ENCODE results near the gene UAP1L1.

Gene UAP1L1

DNA sequence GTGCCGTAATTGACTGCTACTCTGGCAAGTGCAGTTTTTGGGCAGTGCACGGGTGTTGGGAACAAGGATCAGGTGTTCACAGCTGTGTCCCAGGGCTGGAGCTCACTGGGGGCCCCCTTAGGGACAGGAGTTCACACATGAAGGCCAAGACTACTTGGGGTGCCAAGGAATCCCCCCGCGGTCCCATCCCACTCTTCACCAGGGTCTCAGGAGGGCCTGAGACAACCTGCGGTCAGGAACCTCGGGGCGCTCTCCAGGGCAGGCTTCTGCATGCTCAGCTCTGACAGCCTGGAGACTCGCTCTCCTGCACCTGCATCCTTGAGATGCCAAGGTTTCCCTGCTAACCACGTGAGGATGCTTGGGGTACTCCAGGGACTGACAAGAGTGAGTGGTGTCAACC, 7.2 kb downstream of the UAP1L1 start:
- CTCF ChIA-PET, result interaction anchor here (0.8 to 5.9 kb wide), 6 partner anchors 14 to 297 kb away, joined by 3 to 34 read pairs (median 6); no protein-coding TSS in a partner anchor
- Histone ChIP-seq H3K27ac (ENCODE audit: extremely low read depth, low read depth, low read length) (no peak overlapping the region), H3K9me3 (ENCODE audit: control insufficient read depth, insufficient read depth, low read depth, low read length) (no peaks in the 10 kb centered on the region), H3K36me3 (ENCODE audit: control insufficient read depth in 2 of 2, insufficient read depth in 1 of 2, low read length in 2 of 2) (peaks cover 0 to 50% of the 10 kb centered on the region in 2 experiments; a peak in 1 of 3 replicates), H3K4me1 (ENCODE audit: control insufficient read depth, insufficient read depth, low read length) (0 out of 2 replicates have a peak, but pooled peaks cover 3% of the 10 kb centered on the region), H3K4me3 (ENCODE audit: low read depth, low read length) (no peak overlapping the region)
- POLR2A ChIA-PET, result interaction anchor here (0.6 to 7.8 kb wide), 3 partner anchors 15 to 156 kb away, joined by 3 to 137 read pairs (median 3); partner anchors contain the start of genes SAPCD2 and TUBB4B
- TF ChIP-seq ZNF747 (tag by site-specific recombination; IDR thresholded peaks at IDR 0.05) (no peak), GLIS2 (tag by site-specific recombination; IDR thresholded peaks at IDR 0.05) (0 out of 2 replicates have a peak, but pooled peaks have one; percentile 24)

DNA sequence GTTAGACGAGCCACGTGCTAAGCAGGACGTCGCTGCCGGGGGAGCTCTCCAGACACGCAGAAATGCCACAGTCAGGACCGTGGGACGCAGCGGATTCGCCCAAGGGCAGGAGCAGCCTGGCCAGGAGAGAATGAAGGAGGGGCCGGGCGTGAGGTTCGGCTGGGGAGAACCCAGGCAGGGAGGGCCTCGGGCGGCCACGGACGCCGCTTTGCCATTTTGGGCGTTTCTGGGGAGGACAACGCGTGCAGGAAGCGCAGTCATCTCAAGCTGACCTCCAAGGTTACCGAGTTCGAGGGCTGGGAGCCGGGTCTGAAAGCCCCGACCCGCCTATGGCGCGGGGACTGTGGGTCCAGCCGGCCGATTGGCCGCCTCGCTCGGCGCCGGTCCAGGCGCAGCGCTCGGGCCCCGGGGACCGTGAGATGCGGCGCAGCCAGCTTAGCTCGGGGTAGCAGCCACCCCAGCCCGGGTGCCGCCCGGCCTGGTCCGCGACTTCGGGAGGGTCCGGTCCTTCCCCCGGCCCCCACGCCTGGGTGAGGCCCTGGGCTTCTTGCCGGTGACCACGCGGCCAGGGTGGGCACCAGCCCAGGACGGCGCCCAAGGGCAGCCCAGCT, 8.7 kb downstream of the UAP1L1 start:
- peak overlapping the region; percentile 40 for H3K4me3 ChIP-seq (ENCODE audit: low read depth, low read length)
- H3K9me3 ChIP-seq (ENCODE audit: control insufficient read depth, insufficient read depth, low read depth, low read length), result no peaks in the 10 kb centered on the region
- peaks cover 0 to 45% of the 10 kb centered on the region in 2 experiments; a peak in 1 of 3 replicates for H3K36me3 ChIP-seq (ENCODE audit: control insufficient read depth in 2 of 2, insufficient read depth in 1 of 2, low read length in 2 of 2)
- ChIA-PET CTCF (interaction anchor here (0.6 to 5.9 kb wide), 16 partner anchors 9 to 349 kb away, joined by 3 to 34 read pairs (median 5); partner anchors contain the start of genes RNF224, SAPCD2 and UAP1L1), POLR2A (interaction anchor here (0.6 to 7.8 kb wide), 31 partner anchors 9 to 373 kb away, joined by 3 to 137 read pairs (median 5); partner anchors contain the start of genes ANAPC2, NELFB, NSMF and PAXX)
- 0 out of 2 replicates have a peak, but pooled peaks cover 3% of the 10 kb centered on the region for H3K4me1 ChIP-seq (ENCODE audit: control insufficient read depth, insufficient read depth, low read length)
- TF ChIP-seq, protein P1, sequence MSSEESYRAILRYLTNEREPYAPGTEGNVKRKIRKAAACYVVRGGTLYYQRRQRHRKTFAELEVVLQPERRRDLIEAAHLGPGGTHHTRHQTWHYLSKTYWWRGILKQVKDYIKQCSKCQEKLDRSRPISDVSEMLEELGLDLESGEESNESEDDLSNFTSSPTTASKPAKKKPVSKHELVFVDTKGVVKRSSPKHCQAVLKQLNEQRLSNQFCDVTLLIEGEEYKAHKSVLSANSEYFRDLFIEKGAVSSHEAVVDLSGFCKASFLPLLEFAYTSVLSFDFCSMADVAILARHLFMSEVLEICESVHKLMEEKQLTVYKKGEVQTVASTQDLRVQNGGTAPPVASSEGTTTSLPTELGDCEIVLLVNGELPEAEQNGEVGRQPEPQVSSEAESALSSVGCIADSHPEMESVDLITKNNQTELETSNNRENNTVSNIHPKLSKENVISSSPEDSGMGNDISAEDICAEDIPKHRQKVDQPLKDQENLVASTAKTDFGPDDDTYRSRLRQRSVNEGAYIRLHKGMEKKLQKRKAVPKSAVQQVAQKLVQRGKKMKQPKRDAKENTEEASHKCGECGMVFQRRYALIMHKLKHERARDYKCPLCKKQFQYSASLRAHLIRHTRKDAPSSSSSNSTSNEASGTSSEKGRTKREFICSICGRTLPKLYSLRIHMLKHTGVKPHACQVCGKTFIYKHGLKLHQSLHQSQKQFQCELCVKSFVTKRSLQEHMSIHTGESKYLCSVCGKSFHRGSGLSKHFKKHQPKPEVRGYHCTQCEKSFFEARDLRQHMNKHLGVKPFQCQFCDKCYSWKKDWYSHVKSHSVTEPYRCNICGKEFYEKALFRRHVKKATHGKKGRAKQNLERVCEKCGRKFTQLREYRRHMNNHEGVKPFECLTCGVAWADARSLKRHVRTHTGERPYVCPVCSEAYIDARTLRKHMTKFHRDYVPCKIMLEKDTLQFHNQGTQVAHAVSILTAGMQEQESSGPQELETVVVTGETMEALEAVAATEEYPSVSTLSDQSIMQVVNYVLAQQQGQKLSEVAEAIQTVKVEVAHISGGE (tag by site-specific recombination; conservative IDR thresholded peaks at IDR 0.05; ENCODE audit: low read depth), result no peak
- TF ChIP-seq ZNF660 (tag by site-specific recombination; IDR thresholded peaks at IDR 0.05), result 0 out of 2 replicates have a peak, but pooled peaks have one; percentile 21
- no peak for TF ChIP-seq MZF1 (tag by site-specific recombination; IDR thresholded peaks at IDR 0.05; ENCODE audit: borderline replicate concordance)
- TF ChIP-seq ZNF561 (tag by site-specific recombination; IDR thresholded peaks at IDR 0.05; ENCODE audit: borderline replicate concordance), result no peak
- no peak for TF ChIP-seq ZNF548 (tag by site-specific recombination; IDR thresholded peaks at IDR 0.05)
- TF ChIP-seq ZSCAN30 (tag by site-specific recombination; IDR thresholded peaks at IDR 0.05), result 0 out of 2 replicates have a peak, but pooled peaks have one; percentile 24
- H3K27ac ChIP-seq (ENCODE audit: extremely low read depth, low read depth, low read length), result peak overlapping the region; percentile 67; the same call in 1 of the 2 replicates

DNA sequence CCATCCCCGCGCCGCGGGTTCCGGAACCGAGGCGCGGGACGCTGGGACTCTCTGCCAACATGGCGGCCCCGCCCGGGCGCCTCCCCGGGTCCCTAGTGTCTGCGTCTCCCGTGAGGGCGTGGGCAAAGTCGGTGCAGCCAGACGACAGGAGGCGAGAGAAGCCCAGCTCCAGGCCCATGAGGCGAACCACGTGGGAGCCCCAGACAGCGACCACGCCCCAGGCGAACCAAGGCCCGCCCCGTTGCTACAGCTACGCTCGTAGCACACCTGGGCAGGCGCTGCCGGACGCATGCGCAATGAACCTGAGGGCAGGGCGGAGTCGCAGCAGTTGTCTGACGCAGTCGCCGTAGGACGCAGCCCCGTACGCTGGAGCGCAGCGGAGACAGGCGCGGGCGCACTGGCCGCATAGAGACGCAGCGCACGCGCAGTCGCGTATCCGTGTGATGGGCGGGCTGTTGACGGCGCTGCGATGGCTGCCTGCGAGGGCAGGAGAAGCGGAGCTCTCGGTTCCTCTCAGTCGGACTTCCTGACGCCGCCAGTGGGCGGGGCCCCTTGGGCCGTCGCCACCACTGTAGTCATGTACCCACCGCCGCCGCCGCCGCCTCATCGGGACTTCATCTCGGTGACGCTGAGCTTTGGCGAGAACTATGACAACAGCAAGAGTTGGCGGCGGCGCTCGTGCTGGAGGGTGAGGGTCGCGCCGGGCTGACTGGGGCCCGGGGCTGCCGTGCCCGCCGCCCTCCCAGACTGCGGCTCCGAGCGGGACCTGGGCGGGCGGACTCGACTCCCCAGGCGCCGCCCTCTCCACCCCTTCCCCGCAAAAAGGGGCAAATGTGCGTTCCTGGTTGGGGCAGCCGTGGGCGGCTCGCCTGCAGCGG, 9.5 kb downstream of the UAP1L1 start, which contains the start of gene MAN1B1:
MAN1B1 (plus strand) TSS at position 455 of the 878 bp plus-strand sequence; CDS start at position 470, 15 bp downstream.
- ChIA-PET CTCF (interaction anchor here (0.7 to 3.3 kb wide), 15 partner anchors 10 to 348 kb away, joined by 3 to 26 read pairs (median 5); partner anchors contain the start of genes RNF224, SAPCD2 and UAP1L1), POLR2A (interaction anchor here (0.6 to 7.8 kb wide), 38 partner anchors 9 to 518 kb away, joined by 3 to 137 read pairs (median 5); partner anchors contain the start of genes ANAPC2, NELFB, NPDC1 and NSMF)
- Histone ChIP-seq H3K36me3 (ENCODE audit: control insufficient read depth in 2 of 2, insufficient read depth in 1 of 2, low read length in 2 of 2) (peaks cover 0 to 44% of the 10 kb centered on the region in 2 experiments; a peak in 2 of 3 replicates), H3K27ac (ENCODE audit: extremely low read depth, low read depth, low read length) (peak within 1 kb of the TSS; percentile 70), H3K4me1 (ENCODE audit: control insufficient read depth, insufficient read depth, low read length) (0 out of 2 replicates have a peak, but pooled peaks cover 3% of the 10 kb centered on the region), H3K4me3 (ENCODE audit: low read depth, low read length) (peak within 1 kb of the TSS; percentile 57), H3K9me3 (ENCODE audit: control insufficient read depth, insufficient read depth, low read depth, low read length) (no peaks in the 10 kb centered on the region)
- TF ChIP-seq ZNF785 (tag by site-specific recombination; IDR thresholded peaks at IDR 0.05), result no peak
- peak; percentile 93 for TF ChIP-seq KLF9 (tag by site-specific recombination; IDR thresholded peaks at IDR 0.05; ENCODE audit: low read depth)
- TF ChIP-seq WT1 (tag by site-specific recombination; IDR thresholded peaks at IDR 0.05), result no peak
- TF ChIP-seq, protein P2, sequence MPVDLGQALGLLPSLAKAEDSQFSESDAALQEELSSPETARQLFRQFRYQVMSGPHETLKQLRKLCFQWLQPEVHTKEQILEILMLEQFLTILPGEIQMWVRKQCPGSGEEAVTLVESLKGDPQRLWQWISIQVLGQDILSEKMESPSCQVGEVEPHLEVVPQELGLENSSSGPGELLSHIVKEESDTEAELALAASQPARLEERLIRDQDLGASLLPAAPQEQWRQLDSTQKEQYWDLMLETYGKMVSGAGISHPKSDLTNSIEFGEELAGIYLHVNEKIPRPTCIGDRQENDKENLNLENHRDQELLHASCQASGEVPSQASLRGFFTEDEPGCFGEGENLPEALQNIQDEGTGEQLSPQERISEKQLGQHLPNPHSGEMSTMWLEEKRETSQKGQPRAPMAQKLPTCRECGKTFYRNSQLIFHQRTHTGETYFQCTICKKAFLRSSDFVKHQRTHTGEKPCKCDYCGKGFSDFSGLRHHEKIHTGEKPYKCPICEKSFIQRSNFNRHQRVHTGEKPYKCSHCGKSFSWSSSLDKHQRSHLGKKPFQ (tag by site-specific recombination; IDR thresholded peaks at IDR 0.05), result no peak
- TF ChIP-seq ZNF791 (tag by site-specific recombination; IDR thresholded peaks at IDR 0.05), result no peak
- no peak for TF ChIP-seq ZNF830 (tag by site-specific recombination; IDR thresholded peaks at IDR 0.05; ENCODE audit: low read depth)
- no peak for TF ChIP-seq ZNF155 (tag by site-specific recombination; IDR thresholded peaks at IDR 0.05)
- TF ChIP-seq ZNF670 (tag by site-specific recombination; IDR thresholded peaks at IDR 0.05; ENCODE audit: low read depth), result no peak
- TF ChIP-seq ZNF624 (tag by site-specific recombination; IDR thresholded peaks at IDR 0.05), result no peak
- no peak for TF ChIP-seq BCL11B (tag by site-specific recombination; IDR thresholded peaks at IDR 0.05; ENCODE audit: low read depth)
- TF ChIP-seq ZBTB1 (tag by site-specific recombination; IDR thresholded peaks at IDR 0.05), result no peak
- TF ChIP-seq SP7 (tag by site-specific recombination; IDR thresholded peaks at IDR 0.05), result peak; percentile 55; the same call in 1 of the 2 replicates
- no peak for TF ChIP-seq ZNF792 (tag by site-specific recombination; IDR thresholded peaks at IDR 0.05)
- no peak for TF ChIP-seq ZNF112 (tag by site-specific recombination; IDR thresholded peaks at IDR 0.05)
- no peak for TF ChIP-seq ZNF350 (tag by site-specific recombination; IDR thresholded peaks at IDR 0.05)
- no peak for TF ChIP-seq ZNF416 (tag by site-specific recombination; IDR thresholded peaks at IDR 0.05)
